Body of pancreas (tissue), 4 donors: ENCODE measurements around the gene SNAPC4. TPM values are rescaled to one million over a fixed set of nuclear protein-coding genes. Genes with fewer than 3 reads are reported as not detected.

ENCODE experiments used
- ATAC-seq: fragments of 150-250 bp; one replicate; pipeline ENCODE4 v1.9.1; 2016
- DNase-seq, 4 donors: peaks; one replicate each; pipeline ENCODE4 v3.0.0-alpha.2; 2019
- H3K27ac ChIP-seq, 4 donors: fragments of 200-600 bp; sonication (generic); 1 replicate in 3 of 4; 2 replicates in 1 of 4; pipeline versions ENCODE4 v1.5.1 to v1.6.1; 2016 to 2019; ENCODE audit warnings: mild to moderate bottlenecking in 1 of 4, mixed read lengths in 1 of 4, moderate library complexity in 1 of 4
- H3K27me3 ChIP-seq, 2 donors: fragments of 200-600 bp; sonication (generic); one replicate each; pipeline ENCODE4 v1.6.0; 2016; ENCODE audit warnings: mild to moderate bottlenecking in 1 of 2
- H3K36me3 ChIP-seq, 2 donors: fragments of 200-600 bp; sonication (generic); replicated peaks in 1 of 2; 2 replicates each; pipeline ENCODE4 v1.5.1; 2016; ENCODE audit warnings: low read depth in 2 of 2; ENCODE audit not compliant: insufficient read depth in 1 of 2
- H3K4me1 ChIP-seq: fragments of 200-600 bp; sonication (generic); one replicate; pipeline ENCODE4 v1.6.0; 2016
- H3K4me3 ChIP-seq, 2 donors: fragments of 200-600 bp; sonication (generic); 1 replicate in 1 of 2; 2 replicates in 1 of 2; pipeline ENCODE4 v1.5.1; 2016 to 2019
- H3K9me3 ChIP-seq, 3 donors: fragments of 200-600 bp; sonication (generic); 1 replicate in 2 of 3; 2 replicates in 1 of 3; pipeline ENCODE4 v1.5.1; 2016
- POLR2A ChIP-seq, 3 donors: fragments of 450-650 bp; IDR thresholded peaks; one replicate each; pipeline ENCODE4 v1.6.1; 2016; ENCODE audit warnings: antibody characterized with exemption in 3 of 3, mild to moderate bottlenecking in 2 of 3
- WGBS, 2 donors: methylation state at CpG; one replicate each; pipeline ENCODE4 v1.1.5; 2017; 5-methylcytosine and 5-hydroxymethylcytosine counted together
- intact Hi-C: fragments of 100-400 bp; cut with DNase I; formaldehyde crosslinking; loops from one replicate; pipeline ENCODE4 v1.15.1; 2023
- total RNA-seq, 2 donors: library from RNA; depleted of rRNA; stranded (reverse); fragments of >200 nt; gene quantifications; one replicate each; pipeline ENCODE4 v1.1.0, GENCODE V29; 2016
- TF ChIP-seq, protein P1 (sequence below), 7 experiments: fragments of 450-650 bp in 4 of 7; fragments of 200-600 bp in 3 of 7; sonication (generic) in 3 of 7; IDR thresholded peaks; one replicate each; pipeline ENCODE4 v1.5.1; 2016 to 2019; ENCODE audit warnings: antibody characterized with exemption in 7 of 7

Gene SNAPC4
- total RNA-seq, 2 donors from 2014 or later: 8.8 to 19.1 TPM

DNA sequence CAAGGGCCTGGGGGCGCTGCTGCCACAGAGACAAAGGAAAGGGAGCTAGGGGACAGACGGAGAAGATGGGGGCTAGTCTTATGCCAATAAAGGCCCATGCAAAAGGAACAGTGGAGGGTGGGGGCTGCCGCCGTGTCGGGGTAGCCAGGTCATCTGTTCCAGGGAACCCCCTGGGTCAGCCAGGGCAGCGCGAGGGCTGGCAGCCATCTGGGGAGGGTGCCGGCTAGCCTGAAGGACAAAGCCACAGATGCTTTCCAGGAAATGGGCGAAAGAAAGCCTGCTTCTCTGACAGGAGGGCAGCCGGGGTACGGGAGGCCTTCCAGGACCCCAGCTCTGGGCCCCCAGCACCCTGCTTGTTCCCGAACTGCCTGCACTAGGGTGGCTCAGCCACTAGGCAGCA lies 24.9 kb downstream of the SNAPC4 start:
- Histone ChIP-seq H3K27me3 (no peaks in the 10 kb centered on the region), H3K4me1 (peaks cover 18% of the 10 kb centered on the region), H3K9me3 (no peaks in the 10 kb centered on the region), H3K4me3 (no peak overlapping the region), H3K36me3 (peaks cover 0 to 2% of the 10 kb centered on the region in 2 donors), H3K27ac (no peak overlapping the region)
- WGBS, 2 donors: 88 to 91% methylated on average over 6 to 12 of the region's 12 CpGs
- TF ChIP-seq POLR2A (IDR thresholded peaks at IDR 0.05): no peak
- TF ChIP-seq, protein P1, sequence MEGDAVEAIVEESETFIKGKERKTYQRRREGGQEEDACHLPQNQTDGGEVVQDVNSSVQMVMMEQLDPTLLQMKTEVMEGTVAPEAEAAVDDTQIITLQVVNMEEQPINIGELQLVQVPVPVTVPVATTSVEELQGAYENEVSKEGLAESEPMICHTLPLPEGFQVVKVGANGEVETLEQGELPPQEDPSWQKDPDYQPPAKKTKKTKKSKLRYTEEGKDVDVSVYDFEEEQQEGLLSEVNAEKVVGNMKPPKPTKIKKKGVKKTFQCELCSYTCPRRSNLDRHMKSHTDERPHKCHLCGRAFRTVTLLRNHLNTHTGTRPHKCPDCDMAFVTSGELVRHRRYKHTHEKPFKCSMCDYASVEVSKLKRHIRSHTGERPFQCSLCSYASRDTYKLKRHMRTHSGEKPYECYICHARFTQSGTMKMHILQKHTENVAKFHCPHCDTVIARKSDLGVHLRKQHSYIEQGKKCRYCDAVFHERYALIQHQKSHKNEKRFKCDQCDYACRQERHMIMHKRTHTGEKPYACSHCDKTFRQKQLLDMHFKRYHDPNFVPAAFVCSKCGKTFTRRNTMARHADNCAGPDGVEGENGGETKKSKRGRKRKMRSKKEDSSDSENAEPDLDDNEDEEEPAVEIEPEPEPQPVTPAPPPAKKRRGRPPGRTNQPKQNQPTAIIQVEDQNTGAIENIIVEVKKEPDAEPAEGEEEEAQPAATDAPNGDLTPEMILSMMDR (IDR thresholded peaks at IDR 0.05): no peak
- intact Hi-C loops: no loop called here
- no peak for ATAC-seq
- DNase-seq: no peak

DNA sequence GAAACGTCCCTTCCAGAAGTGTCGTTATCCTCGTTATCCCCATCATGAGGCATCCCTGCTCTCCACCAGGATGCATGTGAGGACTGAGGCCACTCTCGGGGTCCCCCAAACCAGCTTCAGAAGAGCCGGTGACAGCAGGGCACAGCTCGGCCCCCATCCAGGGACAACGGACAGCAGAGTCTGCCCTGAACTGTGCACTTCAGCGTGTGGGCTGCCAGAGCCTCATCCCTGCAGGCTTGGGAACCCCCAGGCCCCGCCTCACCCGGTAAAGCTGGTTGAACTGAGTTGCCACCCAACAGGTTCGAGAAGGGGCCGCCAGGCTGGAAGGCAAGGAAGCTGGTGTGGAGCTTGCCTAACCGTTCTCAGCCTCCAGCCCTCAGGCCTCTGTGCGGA lies 25.8 kb downstream of the SNAPC4 start:
- no peaks in the 10 kb centered on the region for H3K9me3 ChIP-seq
- peaks cover 0 to 2% of the 10 kb centered on the region in 2 donors for H3K36me3 ChIP-seq
- no peaks in the 10 kb centered on the region for H3K27me3 ChIP-seq
- no peak for DNase-seq
- TF ChIP-seq POLR2A (IDR thresholded peaks at IDR 0.05): no peak
- TF ChIP-seq, protein P1 (IDR thresholded peaks at IDR 0.05): no peak
- intact Hi-C loops: no loop called here
- no peak overlapping the region for H3K4me3 ChIP-seq
- no peak for ATAC-seq
- 89 to 97% methylated on average over 10 to 14 of the region's 14 CpGs for WGBS, 2 donors
- peaks cover 18% of the 10 kb centered on the region for H3K4me1 ChIP-seq
- no peak overlapping the region for H3K27ac ChIP-seq

DNA sequence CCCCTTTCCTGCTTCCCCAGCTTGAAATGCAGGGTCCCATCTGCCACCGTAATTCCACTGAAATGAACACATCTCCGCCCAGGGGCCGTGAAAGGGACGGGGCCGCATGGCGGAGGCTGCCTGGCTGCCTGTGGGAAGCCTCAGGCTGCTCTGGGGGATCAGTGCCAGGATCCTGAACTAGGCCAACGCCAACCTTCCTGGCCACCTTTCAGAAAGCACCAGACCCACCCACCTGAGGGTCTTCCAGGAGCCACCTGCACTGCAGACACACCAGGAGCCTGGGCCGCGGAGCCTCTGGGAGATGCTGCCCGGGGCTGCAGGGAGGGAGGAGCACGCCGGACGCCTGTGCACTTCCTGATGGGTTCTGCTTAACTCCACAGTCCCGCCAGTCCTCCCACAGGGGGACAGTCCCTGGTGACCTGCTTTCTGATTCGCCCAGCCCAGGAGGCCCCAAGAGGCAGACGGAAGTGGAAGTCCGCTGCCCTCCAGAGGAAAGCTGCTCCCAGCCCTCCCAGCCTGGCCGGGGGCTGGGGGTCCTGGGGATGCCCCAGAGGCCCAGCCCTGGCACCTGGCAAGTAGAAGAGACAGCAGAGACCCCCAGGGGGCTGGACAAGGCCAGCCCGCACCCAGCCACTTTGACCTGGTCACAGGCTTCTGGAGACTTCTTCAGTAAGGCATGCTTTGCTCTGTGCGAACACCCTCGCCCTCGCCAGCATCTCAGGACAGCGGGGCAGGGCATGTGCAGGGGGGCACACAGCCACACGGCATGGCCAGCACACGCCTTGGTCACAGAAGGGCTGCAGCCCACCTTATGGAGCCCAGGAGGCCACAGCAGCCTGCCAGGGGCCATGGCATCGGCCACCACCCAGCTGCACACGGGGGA lies 26.4 kb downstream of the SNAPC4 start, which contains the start of gene CARD9:
TSS of gene CARD9 (minus strand) at position 370 of the 883 bp plus-strand sequence. CDS start 1,591 bp downstream, outside the sequence.
- 59 to 87% methylated on average over 4 to 20 of the region's 27 CpGs for WGBS, 2 donors
- peak in 3 of 4 donors; percentile 57 to 60 (median 60) for DNase-seq

DNA sequence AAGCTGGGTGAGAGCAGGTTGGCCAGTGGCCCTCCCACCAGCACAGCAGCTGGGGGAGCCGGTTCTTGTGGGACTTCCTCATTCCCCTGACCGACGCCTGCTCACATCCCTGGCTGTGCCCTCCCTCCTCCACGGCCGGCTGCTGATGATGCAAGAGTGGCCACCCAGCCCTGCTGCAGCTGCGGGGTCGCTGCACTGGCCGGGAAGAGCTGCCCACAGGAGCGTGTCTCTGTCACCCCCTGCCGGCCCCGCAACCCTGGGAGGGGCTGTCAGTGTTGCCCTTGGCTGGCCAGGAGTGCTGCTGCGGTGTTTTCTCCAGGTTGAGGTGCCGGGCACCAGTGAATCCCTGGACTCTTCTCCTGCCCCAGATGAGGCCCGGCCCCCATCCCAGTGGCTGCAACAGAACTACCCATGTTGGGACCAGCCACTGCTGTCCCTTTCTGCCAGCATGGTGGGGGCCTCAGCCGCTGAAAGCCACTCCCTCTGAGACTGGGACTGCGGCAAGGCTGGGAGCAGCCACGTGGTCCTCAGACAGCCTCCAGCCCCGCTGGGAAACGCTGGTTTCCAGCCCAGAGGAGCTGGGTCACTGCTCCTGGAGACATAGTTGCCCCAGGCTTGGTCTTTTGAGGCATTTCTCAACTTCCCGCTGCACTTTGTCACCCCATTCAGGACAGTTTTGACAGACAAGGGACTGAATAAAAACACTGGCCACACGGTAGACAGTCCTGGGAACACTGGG lies 27.2 kb downstream of the SNAPC4 start:
- ATAC-seq (peak; percentile 66), DNase-seq (peak; percentile 52 to 82 (median 72))
- no peaks in the 10 kb centered on the region for H3K27me3 ChIP-seq
- H3K36me3 ChIP-seq: no peaks in the 10 kb centered on the region
- H3K27ac ChIP-seq: peak overlapping the region in 2 of 4 donors; percentile 61 to 65
- no peaks in the 10 kb centered on the region for H3K9me3 ChIP-seq
- H3K4me3 ChIP-seq: no peak overlapping the region
- WGBS, 2 donors: 38 to 40% methylated on average over 2 to 20 of the region's 21 CpGs
- intact Hi-C loops: no loop called here
- H3K4me1 ChIP-seq: peaks cover 18% of the 10 kb centered on the region
- no peak for TF ChIP-seq POLR2A (IDR thresholded peaks at IDR 0.05)
- TF ChIP-seq, protein P1 (IDR thresholded peaks at IDR 0.05): peak in 1 of 7 experiments; percentile 7

More for the DNA sequence above, 26.4 kb downstream of the SNAPC4 start, which contains the start of gene CARD9:
- Histone ChIP-seq H3K27me3 (no peaks in the 10 kb centered on the region), H3K4me1 (peaks cover 18% of the 10 kb centered on the region), H3K4me3 (no peak within 1 kb of the TSS), H3K9me3 (no peaks in the 10 kb centered on the region), H3K27ac (peak within 1 kb of the TSS in 2 of 4 donors; percentile 61 to 65), H3K36me3 (no peaks in the 10 kb centered on the region)
- ATAC-seq: no peak
- peak in 1 of 3 donors; percentile 32 for TF ChIP-seq POLR2A (IDR thresholded peaks at IDR 0.05)
- TF ChIP-seq, protein P1 (IDR thresholded peaks at IDR 0.05): no peak
- intact Hi-C loops: no loop called here
